ENCODE results near the gene TNRC18.

TNRC18 gene

GRCh38 chr7:5451391-5451790, 27.8 kb upstream of the TNRC18 start:
- DNase-seq, result no peak

- DNase-seq, result peak; percentile 72
These were observed 27.1 kb upstream of the TNRC18 start for GRCh38 chr7:5450549-5451327.

- DNase-seq, result no peak
These were observed 24.9 kb upstream of the TNRC18 start for GRCh38 chr7:5448378-5449037.

GRCh38 chr7:5445981-5446594, 22.5 kb upstream of the TNRC18 start:
- no peak for DNase-seq

- DNase-seq, result no peak
These were observed 20.0 kb upstream of the TNRC18 start for GRCh38 chr7:5443678-5444077.

GRCh38 chr7:5442757-5443305, 19.2 kb upstream of the TNRC18 start:
- DNase-seq, result no peak

GRCh38 chr7:5441840-5442503, 18.3 kb upstream of the TNRC18 start:
- DNase-seq, result no peak

GRCh38 chr7:5439572-5440496, 16.2 kb upstream of the TNRC18 start:
- DNase-seq, result no peak

GRCh38 chr7:5439209-5439571, 15.6 kb upstream of the TNRC18 start:
- DNase-seq, result no peak

GRCh38 chr7:5437987-5438386, 14.4 kb upstream of the TNRC18 start:
- no peak for DNase-seq

- no peak for DNase-seq
These were observed 13.8 kb upstream of the TNRC18 start for GRCh38 chr7:5437348-5437892.

- no peak for DNase-seq
These were observed 12.5 kb upstream of the TNRC18 start for GRCh38 chr7:5436003-5436678.

- no peak for DNase-seq
These were observed 11.8 kb upstream of the TNRC18 start for GRCh38 chr7:5435291-5436002.

- no peak for DNase-seq
These were observed 9.5 kb upstream of the TNRC18 start for GRCh38 chr7:5433181-5433580.

- DNase-seq, result no peak
These were observed 9.1 kb upstream of the TNRC18 start for GRCh38 chr7:5432691-5433090.

GRCh38 chr7:5431560-5432015, 8.0 kb upstream of the TNRC18 start:
- DNase-seq, result no peak

- no peak for DNase-seq
These were observed 6.9 kb upstream of the TNRC18 start for GRCh38 chr7:5430612-5430947.

GRCh38 chr7:5429857-5430611, 6.4 kb upstream of the TNRC18 start:
- DNase-seq, result no peak

GRCh38 chr7:5429253-5429856, 5.7 kb upstream of the TNRC18 start:
- DNase-seq, result no peak

Measured in activated CD8-positive, alpha-beta memory T cell treated with anti-CD3 and anti-CD28 coated beads for 24 hours (primary cell).